ENCODE data around the gene LILRA1.
"Not testable (repeated sequence)": the region's sequence is repeated elsewhere in the genome, so short reads cannot be mapped to it uniquely, and the experiment has no call there.

LILRA1 gene

DNA sequence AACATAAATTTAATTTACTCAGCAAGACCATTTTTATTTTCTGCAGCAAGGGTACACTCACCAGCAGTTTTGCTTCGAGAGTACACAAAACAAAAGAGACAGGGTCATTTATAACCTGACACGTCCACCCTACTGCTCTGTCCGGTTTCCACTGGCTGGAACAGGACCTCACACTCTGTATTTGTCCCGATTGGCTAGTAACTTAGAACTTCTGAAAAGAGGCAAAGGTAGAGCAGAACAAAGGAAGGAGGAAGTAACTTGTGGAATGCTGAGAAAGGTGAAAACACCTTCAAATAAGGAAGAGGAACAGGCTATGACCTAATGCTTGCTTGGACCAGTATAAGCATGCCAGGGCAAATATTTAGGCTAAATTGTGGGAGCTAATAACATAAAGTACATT is 34.5 kb downstream of the LILRA1 start:
- not testable (repeated sequence) for DNase-seq

DNA sequence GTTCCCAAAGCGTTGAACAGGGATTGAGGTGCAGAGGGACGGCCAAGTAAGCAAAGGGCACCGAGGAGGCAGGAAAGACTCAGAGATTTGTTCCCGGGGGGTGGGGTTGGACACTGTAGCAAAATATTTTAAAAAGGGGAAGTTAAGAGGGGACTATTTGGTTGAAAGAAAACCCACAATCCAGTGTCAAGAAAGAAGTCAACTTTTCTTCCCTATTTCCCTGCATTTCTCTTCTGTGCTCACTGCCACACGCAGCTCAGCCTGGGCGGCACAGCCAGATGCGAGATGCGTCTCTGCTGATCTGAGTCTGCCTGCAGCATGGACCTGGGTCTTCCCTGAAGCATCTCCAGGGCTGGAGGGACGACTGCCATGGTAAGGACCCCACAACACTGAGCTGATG is 36.8 kb downstream of the LILRA1 start, which contains the start of gene LILRB1:
Gene LILRB1 (plus strand): TSS at position 223 of the 400 bp plus-strand sequence. CDS start 590 bp downstream, outside the sequence.
- not testable (repeated sequence) for DNase-seq

DNA sequence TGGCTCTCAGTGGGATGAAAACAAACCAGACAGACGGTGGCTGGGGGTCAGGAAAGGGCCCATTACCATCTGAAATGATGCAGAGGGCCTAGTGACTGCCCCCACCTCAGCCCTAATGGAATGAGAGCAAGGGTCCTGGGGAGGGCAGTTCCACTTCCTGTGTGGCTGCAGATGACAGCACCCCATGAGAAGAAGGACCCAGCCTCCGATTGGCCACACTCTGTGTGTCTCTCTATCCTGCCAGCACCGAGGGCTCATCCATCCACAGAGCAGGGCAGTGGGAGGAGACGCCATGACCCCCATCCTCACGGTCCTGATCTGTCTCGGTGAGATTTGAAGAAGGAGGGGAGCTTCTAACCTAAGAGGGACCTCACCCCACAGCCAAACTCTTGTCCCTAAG is 37.4 kb downstream of the LILRA1 start:
- no peak for DNase-seq

GRCh38 chr19:54631489-54632337 is 38.3 kb downstream of the LILRA1 start:
- DNase-seq = not testable (repeated sequence)

DNA sequence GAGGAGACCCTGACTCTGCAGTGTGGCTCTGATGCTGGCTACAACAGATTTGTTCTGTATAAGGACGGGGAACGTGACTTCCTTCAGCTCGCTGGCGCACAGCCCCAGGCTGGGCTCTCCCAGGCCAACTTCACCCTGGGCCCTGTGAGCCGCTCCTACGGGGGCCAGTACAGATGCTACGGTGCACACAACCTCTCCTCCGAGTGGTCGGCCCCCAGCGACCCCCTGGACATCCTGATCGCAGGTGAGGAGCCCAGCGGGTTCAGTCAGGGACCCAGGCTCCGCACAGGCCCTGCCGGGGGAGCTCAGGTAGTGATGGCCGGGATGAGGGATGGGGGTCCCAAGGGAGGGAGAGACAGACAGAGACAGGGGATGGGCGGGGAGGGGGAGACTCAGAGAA is 39.1 kb downstream of the LILRA1 start:
- not testable (repeated sequence) for DNase-seq

GRCh38 chr19:54633401-54633800 is 40.0 kb downstream of the LILRA1 start:
- DNase-seq = no peak

DNA sequence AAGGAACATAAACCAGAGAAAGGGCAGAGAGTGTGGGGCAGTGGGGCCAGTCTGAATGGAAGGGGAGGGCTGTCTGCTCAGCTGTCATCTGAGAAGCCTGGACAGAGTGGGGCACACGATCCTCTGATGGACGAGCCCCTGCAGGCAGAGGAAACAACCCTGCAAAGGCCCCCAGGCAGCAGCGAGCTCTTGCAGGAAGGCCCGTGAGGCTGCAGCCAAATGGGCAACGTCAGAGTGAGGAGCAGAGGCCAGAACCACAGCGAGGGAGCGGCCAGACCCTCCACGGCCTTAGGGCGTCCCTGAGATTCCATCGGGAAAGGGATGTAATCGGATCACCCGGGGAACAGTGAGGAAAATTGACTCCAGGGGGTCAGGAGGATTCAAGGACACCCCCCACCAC is 42.6 kb downstream of the LILRA1 start:
- DNase-seq = not testable (repeated sequence)

DNA sequence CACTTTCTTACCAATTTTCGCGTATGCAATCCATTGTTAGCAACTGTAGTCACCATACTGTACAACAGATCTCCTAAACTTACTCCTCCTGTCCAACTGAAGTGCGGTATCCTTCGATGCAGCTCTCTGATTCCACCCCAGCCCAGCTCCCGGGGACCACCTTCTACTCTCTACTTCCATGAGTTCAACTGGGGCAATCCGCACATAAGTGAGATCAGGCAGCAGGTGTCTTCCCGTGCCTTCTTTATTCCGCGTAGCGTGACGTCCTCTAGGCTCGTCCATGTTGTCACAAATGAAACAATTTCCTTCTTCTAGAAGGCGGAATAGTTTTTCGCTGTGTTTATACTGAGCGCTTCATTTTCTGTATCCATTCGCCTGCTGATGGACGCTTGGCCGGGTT is 45.3 kb downstream of the LILRA1 start:
- no peak for DNase-seq

DNA sequence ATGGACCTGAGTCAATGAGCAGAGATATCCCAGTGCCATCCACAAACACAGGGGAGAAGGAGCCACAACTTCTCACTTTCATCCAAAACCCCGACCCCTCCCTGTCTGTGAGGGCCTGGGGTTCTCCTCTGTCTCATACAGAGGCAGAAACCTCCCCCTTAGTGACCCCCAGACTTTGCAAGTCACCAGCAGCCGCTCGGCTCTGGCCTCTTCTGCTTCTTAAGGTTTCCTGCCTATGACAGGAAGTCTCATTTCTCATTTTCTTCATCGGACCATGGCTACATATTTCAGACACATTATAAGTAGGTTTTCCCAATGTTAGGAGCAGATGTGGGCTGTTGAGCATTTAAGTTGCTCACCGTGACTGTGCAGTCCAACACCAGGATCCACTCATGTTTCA is 49.5 kb downstream of the LILRA1 start:
- DNase-seq = not testable (repeated sequence)

DNA sequence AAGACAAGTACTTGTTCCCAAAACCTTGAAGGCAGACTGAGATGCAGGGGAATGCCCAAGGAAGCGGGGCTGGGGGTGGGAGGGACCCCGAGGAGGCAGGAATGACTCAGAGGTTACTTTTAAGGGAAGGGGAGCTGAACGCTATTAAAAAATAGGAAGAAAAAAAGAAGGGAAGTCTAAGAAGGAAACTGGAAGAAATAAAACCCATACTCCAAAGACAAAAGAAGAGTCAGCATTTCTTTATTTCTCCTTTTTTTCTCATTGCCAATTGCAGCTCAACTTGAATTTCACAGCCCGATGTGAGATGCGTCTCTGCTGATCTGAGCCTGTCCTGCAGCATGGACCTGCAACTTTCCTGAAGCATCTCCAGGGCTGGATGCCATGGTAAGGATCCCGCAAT is 50.2 kb downstream of the LILRA1 start:
- DNase-seq = not testable (repeated sequence)

GRCh38 chr19:54644056-54644455 is 50.6 kb downstream of the LILRA1 start:
- DNase-seq = no peak

DNA sequence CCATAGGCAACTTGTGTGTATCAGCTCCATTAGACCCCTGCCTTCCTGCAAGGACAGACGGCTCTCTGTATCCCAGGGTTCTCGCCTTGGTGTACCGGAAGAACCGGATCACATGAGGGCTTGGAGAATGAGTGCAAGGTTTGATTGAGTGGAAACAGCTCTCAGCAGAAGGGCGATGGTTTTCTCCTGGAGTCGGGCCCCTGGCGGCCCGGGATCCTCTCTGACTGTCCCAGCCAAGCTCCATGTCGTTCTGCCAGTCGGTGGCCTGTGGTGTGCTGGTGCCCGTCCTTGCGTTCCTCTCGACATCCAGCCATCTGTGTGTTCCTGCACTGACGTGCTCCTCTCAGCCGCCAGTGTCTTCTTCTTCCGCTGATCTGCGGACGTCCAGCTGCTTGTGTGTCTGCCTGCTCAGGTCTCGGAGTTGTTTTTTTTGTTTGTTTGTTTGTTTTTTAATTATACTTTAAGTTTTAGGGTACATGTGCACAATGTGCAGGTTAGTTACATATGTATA is 53.0 kb downstream of the LILRA1 start:
- DNase-seq = no peak

DNA sequence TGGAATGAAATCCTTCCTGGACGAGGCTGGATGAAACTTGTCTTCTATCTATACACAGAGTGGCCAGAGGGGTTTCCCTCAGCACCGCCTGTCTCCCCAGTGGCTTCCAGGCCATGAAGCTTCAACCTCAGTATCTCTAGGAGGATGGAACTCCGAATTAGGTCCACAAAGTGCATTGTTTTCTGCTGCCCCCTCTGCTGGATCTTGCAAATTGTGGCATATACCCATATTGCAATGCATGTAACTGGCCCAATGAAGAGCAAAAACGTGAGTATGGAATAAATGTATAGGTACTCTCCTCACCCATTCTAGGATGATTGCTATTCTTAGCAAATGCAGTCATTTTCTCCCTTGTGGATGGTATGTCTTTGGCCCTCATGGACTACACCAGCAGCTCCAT is 54.7 kb downstream of the LILRA1 start:
- DNase-seq = no peak

DNA sequence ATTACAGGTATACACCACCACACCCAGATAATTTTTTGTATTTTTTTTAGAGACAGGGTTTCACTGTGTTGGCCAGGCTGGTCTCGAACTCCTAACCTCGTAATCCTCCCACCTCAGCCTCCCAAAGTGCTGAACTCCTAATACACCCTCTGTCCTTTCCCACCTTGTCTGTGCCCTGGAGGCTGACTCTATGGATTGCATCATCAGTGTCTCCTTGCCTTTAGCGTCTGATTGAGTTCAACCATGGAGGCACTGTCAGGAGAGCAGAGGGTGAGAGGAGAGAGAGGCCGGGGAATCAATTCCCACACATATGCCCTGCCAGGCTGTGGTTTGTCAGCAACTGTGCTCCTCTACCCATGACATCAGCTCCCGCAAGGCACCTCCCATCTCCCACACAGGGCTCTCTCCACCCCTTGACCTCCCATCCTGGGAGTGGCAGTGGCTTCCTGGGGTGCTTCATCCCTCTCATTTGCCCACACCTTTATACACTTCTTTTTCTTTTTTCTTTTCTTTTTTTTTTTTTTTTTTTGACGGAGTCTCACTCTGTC is 56.8 kb downstream of the LILRA1 start:
- DNase-seq = no peak

Data from activated CD4-positive, alpha-beta T cell treated with anti-CD3 and anti-CD28 coated beads for 48 hours (primary cell).